ENCODE data around the gene ADAR.

GRCh38 chr1:154652893-154653292 lies 44.9 kb upstream of the ADAR start:
- no peak for TF ChIP-seq CTCF (IDR thresholded peaks at IDR 0.05)
- no peak for TF ChIP-seq POLR2A (IDR thresholded peaks at IDR 0.05)
